HG03378 (cell line): Measurements from ENCODE around the gene ARL17B.
"Not testable (repeated sequence)": the region's sequence is repeated elsewhere in the genome, so short reads cannot be mapped to it uniquely, and the experiment has no call there.

Experiments
- ATAC-seq: cut with Tn5 transposase; IDR thresholded peaks from one replicate; pipeline ENCODE4 v1.9.1; 2021; ENCODE audit warnings: mild to moderate bottlenecking, moderate library complexity; ENCODE audit not compliant: unreplicated experiment

The ARL17B gene

GRCh38 chr17:46361755-46362154 lies at the start of gene ARL17B:
Gene ARL17B, minus strand, starts transcription at chr17:46361766. Its CDS starts 3,369 bp downstream, at chr17:46358397.
- peak; percentile 88 for ATAC-seq

GRCh38 chr17:46409864-46410263 lies 48.3 kb upstream of the ARL17B start:
- not testable (repeated sequence) for ATAC-seq

DNA sequence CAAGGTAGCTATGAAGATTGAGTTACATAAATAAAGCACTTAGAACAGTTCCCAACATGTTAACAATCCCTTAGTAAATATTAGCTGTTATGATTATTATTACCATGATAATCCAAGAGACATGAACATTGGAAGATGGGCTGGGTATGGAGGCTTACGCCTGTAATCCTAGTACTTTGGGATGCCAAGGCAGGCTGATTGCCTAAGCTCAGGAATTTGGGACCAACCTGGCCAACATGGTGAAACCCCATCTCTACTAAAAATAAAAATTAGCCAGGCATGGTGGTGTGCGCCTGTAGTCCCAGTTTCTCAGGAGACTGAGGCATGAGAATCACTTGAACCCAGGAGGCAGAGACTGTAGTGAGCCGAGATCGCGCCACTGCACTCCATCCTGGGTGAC lies 45.6 kb upstream of the ARL17B start:
- not testable (repeated sequence) for ATAC-seq

DNA sequence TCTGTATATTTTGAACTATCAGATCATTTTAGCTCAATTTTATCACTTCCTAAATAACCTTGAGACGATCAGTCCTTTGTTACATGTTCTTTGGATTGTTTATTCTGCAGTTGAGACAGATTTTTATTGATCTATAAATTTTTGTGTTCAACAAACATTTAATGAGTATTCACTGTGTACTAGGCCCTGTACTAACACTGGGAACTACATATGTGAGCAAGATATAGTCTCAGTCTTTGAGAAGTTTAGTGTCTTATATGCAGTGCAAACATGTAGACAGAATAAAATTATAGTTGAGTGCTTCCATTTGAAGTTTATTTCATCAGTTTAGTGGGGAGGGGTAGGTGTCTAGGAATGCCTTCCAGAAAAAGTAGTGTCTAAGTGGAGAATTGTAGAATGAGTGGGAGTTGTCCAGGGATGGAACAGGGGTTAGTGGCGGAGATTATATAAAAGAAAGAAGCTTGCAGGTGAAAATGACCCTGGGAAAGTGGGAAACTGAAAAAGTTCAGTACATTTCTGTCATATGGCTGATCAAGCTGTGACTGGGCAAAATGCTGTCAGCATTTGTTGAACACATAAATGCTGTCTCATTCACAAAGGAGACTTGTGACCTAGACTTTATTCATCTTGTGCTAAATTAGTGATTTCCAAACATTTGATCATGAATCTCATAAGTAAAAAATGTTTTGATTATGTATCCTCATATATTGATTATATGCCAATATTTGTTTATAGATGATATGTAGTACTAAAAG lies 39.6 kb upstream of the ARL17B start:
- ATAC-seq, result not testable (repeated sequence)

DNA sequence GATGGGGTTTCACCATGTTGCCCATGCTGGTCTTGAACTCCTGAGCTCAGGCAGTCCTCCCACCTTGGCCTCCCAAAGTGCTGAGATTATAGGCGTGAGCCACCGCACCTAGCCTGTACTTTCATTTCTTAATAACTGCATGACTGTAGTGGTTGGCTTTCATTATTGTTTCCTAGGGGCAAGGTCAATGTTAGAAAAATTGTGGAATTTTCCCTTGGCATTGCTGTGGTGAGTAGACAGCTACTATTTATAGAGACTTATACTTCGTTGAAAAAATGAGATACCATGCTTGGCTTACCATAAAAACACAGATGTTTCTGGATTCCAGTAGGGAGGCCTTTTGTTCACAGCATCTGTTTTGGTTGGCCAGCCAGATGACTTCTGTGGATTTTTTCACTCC lies 39.0 kb upstream of the ARL17B start:
- ATAC-seq, result not testable (repeated sequence)

DNA sequence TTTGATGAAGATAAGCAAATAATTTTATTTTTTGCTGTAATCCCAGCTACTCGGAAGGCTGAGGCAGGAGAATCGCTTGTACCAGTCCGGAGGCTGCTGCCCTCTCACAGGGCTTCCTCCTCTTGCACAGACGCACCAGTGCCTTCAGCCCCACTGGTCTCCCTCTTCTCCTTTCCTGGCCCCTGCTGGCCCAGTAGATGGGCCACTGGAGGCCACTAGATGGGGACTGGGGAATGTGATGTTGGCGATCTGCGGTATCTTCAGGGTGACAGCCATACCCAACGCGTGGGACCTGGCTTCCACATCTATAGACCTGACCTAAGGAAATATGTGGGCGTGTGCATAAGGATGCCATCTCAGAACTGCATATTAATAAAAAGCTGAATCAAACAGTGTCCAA lies 38.4 kb upstream of the ARL17B start:
- ATAC-seq, result not testable (repeated sequence)

DNA sequence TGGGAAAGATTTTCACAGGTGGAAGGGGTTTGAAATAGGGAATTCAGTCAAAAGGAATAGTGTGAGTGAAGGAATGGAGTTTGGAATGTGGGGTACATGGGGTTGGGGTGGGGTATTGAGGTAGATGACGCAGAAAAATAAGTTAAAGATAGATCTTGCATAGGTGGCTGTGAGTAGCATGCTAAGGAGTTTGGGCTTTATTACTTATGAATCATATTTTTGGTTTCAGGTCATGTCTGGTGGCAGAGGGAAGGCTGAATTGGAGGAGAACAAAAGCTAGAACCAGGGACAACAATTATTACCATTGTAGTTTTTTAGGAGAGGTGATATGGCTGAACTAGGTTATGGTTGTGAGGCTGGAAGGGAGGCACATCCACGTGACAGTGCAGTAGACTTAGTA lies 34.7 kb upstream of the ARL17B start:
- not testable (repeated sequence) for ATAC-seq

DNA sequence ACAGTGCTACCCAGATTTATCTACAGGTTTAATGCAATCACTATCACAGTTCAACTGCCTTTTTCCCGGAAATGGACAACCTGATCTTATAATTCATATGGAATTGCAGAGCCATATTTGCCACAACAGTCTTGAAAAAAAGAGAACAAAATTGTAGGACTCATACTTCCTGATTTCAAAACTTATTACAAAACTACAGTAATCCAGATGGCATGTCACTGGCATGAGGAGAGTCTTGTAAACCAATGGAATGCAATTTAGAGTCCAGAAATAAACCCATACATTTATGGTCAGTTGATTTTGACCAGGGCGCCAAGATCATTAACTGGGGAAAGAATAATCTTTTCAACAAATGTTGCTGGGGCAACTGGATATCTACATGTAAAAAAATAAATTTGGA lies 32.1 kb upstream of the ARL17B start:
- ATAC-seq, result not testable (repeated sequence)

- ATAC-seq, result not testable (repeated sequence)
Observed at GRCh38 chr17:46385491-46385890, 23.9 kb upstream of the ARL17B start.

DNA sequence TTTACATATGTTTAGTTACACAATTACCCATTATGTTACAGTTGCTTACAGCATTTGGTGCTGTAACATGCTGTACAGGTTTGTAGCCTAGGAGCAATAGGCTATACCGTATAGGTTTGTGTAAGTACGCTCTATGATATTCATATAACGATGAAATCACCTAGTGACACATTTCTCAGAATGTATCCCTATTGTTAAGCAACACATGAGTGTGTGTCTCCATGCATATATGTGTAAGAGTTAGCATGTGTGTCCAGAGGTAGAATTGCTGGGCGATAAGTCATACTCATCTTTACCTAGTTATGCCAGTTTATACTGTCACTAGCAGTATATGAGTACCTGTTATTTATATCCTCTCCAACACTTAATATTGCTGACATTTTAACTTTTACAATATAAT lies 21.6 kb upstream of the ARL17B start:
- not testable (repeated sequence) for ATAC-seq

DNA sequence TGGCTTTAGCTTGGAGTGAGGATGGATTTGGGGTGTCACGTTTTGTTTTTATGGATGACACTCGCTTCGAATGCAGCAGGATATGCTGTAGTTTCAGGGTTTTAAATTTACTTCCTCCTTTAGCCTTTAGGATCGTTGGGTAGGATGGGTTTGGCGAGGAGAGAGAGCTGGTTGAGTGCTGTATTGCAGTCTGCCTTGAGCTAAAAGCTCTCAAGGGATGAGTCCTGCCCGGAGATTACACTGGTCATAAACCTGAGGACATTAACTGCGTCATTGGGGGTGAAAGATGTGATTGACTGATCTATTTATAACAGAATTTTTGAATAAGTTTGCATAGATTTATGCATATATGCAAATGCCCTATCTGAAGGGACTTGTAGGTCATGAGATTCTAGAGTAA lies 11.9 kb upstream of the ARL17B start:
- ATAC-seq, result peak; percentile 54

GRCh38 chr17:46372236-46373229 lies 11.0 kb upstream of the ARL17B start:
- peak; percentile 33 for ATAC-seq

GRCh38 chr17:46367520-46367919 lies 6.0 kb upstream of the ARL17B start:
- ATAC-seq, result not testable (repeated sequence)

DNA sequence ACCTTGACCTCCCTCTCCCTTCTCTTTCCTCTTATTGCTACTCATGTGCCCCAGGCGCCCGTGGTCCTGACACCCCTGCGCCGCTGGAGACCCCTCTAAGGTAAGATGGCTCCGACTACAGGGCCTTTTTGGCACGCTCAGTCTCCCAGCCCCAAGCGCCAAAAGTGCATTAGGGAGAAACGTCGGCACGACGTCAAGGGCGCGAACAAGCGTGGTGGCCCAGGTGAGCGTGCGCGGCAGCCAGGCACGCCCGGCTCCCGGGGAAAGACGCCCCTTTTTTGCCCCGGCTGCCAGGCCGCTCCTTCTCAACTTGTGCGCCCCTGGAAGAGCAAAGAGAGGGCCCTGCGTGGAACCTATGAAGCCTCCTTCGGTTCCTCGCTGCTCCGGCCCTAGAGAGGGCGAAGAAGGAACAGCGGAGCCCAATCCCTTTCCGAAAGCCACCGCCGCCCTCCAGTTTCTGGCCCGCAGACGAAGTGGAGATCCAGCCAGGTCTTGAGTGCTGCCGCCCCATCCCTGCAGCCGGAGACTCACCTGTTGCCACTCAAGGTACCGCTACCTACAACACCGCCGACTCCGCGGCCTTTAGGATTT lies 326 bp downstream of the ARL17B start:
- peak; percentile 27 for ATAC-seq

DNA sequence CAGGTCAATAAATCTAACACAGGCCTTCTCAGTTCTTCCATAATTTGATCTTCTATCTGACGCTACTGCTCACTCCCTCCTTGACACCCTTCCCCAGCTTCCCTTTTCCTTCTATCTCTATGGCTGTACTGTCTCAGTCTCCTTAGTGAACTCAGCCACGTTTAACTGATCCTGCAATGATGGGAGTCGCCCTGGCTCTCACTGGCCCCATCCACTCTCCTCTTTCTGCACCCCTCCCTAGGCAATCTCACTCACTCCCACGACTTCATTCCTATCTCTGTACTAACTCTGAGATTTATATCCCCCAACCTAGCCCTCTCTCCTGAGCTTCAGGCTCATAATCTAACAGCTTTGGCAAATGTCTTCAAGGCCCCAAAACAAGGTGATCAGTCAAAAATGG lies 7.7 kb downstream of the ARL17B start:
- not testable (repeated sequence) for ATAC-seq

DNA sequence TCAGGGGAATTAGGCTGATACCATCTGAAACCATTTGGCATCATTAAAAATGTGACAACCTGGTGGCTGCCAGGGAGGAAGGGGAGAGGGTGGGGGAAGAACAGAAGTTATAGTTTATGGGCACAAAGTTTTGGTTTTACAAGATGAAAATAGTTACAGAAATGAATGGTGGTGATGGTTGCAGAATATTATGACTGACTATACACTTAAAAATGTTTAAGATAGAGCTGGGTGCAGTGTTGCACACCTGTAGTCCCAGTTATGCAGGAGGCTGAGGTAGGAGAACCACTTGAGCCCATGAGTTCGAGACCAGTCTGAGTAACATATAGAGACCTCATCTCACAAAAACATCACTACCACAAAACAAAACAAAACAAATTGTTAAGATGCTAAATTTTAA lies 12.5 kb downstream of the ARL17B start:
- ATAC-seq, result not testable (repeated sequence)

- peak; percentile 61 for ATAC-seq
Observed at GRCh38 chr17:46348345-46348744, 13.2 kb downstream of the ARL17B start.

DNA sequence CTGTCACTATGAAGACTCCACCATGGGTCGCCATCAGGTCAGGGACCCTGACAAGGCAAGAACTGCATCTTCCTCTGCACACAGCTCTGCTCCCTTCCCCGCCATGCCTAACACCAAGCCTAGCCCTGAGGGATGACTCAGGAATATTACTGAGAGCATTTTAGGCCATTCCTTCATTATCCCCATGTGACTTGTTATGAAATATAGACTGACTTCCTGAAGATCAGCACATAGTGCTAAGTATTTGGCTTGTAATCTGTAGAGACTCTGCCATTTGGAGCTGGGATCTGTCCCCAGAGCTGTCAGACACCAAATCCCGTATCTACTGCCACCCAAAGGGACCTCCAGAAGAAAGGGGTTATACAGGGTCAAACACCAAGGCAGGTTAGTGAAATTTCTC lies 19.4 kb downstream of the ARL17B start:
- ATAC-seq, result not testable (repeated sequence)

DNA sequence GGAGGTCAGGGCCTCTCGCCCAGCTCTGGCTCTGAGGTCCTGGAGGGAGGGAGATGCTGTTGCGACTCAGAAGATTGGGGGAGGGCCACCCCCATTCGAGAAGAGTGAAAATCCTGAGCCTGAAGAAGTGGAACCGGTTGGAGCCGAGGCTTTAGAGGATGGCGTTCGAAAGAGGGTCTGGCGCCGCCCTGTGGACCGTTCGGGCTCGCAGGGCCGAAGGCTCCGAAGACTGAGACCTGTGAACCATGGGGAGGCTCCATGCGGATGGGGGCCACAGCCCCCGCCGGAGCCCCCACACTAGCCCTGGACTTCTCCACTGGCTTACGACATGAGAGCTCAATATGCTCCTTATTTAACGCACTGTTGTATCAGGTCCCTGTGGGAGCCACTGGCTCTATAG lies 20.3 kb downstream of the ARL17B start:
- ATAC-seq, result not testable (repeated sequence)

- not testable (repeated sequence) for ATAC-seq
Observed at GRCh38 chr17:46294831-46295230, 66.7 kb downstream of the ARL17B start, which contains the start of gene LRRC37A. Gene LRRC37A, plus strand, starts transcription at chr17:46295131. Its CDS starts 3 bp downstream, at chr17:46295134.

GRCh38 chr17:46291618-46292017 lies 69.9 kb downstream of the ARL17B start:
- ATAC-seq, result not testable (repeated sequence)
